B cell (primary cell): ENCODE data around the gene FRYL. TPM values are rescaled to one million over a fixed set of nuclear protein-coding genes. Genes with fewer than 3 reads are reported as not detected.

Experiments
- ATAC-seq: fragments of 200-7000 bp; cut with Tn5 transposase; one replicate; pipeline ENCODE4 v1.10.0; 2021; ENCODE audit warnings: low read depth, mild to moderate bottlenecking, moderate number of reproducible peaks, moderate library complexity
- CTCF ChIA-PET: fragments of 350-600 bp; sonication (Branson Sonifier 250); formaldehyde crosslinking; loops from one replicate; lab custom pipeline; 2021; ENCODE audit warnings: antibody characterized with exemption, inconsistent platforms; lab: Charles Lee
- POLR2A ChIA-PET: fragments of 350-600 bp; sonication (Branson Sonifier 250); formaldehyde crosslinking; loops from one replicate; lab custom pipeline; 2021; ENCODE audit warnings: antibody characterized with exemption; lab: Charles Lee
- DNase-seq: peaks from one replicate; pipeline ENCODE4 v3.0.0; 2013
- H2AFZ ChIP-seq: 2 replicates; pipeline ENCODE4 v1.6.1; 2012; ENCODE audit warnings: mild to moderate bottlenecking, low read depth, low read length; ENCODE audit not compliant: insufficient read depth, poor library complexity, severe bottlenecking
- H3K27ac ChIP-seq, 2 donors: 1 replicate in 1 of 2; 2 replicates in 1 of 2; pipeline ENCODE4 v1.5.1; 2012 to 2013; ENCODE audit warnings: low read length in 2 of 2, mild to moderate bottlenecking in 2 of 2, moderate library complexity in 1 of 2
- H3K27me3 ChIP-seq, 4 experiments: fragments of 200-600 bp in 1 of 4; sonication (generic) in 1 of 4; replicated peaks in 1 of 4; 1 replicate in 2 of 4; 2 replicates in 2 of 4; pipeline versions ENCODE4 v1.6.1 to v1.7.0; 2013 to 2016; ENCODE audit warnings: low read length in 3 of 4, mild to moderate bottlenecking in 2 of 4, mixed read lengths in 1 of 4, moderate library complexity in 1 of 4; ENCODE audit not compliant: insufficient read depth in 4 of 4, control insufficient read depth in 3 of 4; ENCODE audit errors: control extremely low read depth in 1 of 4
- H3K36me3 ChIP-seq, 2 experiments: replicated peaks in 1 of 2; 1 replicate in 1 of 2; 2 replicates in 1 of 2; pipeline versions ENCODE4 v1.6.1 to v1.7.1; 2013; ENCODE audit warnings: low read length in 1 of 2; ENCODE audit not compliant: insufficient read depth in 2 of 2, control insufficient read depth in 1 of 2; ENCODE audit errors: control extremely low read depth in 1 of 2, extremely low read depth in 1 of 2
- H3K4me1 ChIP-seq, 2 donors: fragments of 200-600 bp in 1 of 2; sonication (generic) in 1 of 2; 1 replicate in 1 of 2; 2 replicates in 1 of 2; pipeline versions ENCODE4 v1.5.1 to v1.6.1; 2013 to 2017; ENCODE audit warnings: low read length in 2 of 2; ENCODE audit not compliant: control insufficient read depth in 2 of 2, insufficient read depth in 2 of 2
- H3K4me2 ChIP-seq: replicated peaks from 2 replicates; pipeline ENCODE3; 2012; ENCODE audit warnings: mild to moderate bottlenecking, low read depth, low read length; ENCODE audit not compliant: poor library complexity, severe bottlenecking
- H3K4me3 ChIP-seq, 5 experiments: fragments of 200-600 bp in 1 of 5; sonication (generic) in 1 of 5; 1 replicate in 3 of 5; 2 replicates in 2 of 5; pipeline versions ENCODE4 v1.5.1 to v1.7.0; 2011 to 2016; ENCODE audit warnings: low read length in 4 of 5, mild to moderate bottlenecking in 4 of 5, low read depth in 2 of 5, control low read depth in 1 of 5, moderate library complexity in 1 of 5; ENCODE audit not compliant: insufficient read depth in 1 of 5; ENCODE audit errors: control extremely low read depth in 1 of 5, extremely low read depth in 1 of 5
- H3K79me2 ChIP-seq: fragments of 200-600 bp; sonication (generic); one replicate; pipeline ENCODE4 v1.6.0; 2016; ENCODE audit warnings: low read length; ENCODE audit not compliant: control insufficient read depth, insufficient read depth
- H3K9ac ChIP-seq: fragments of 200-600 bp; sonication (generic); 2 replicates; pipeline ENCODE4 v1.6.1; 2017; ENCODE audit warnings: mild to moderate bottlenecking, low read length, moderate library complexity
- H3K9me3 ChIP-seq, 3 donors: one replicate each; pipeline versions ENCODE4 v1.6.1 to v1.7.1; 2013; ENCODE audit warnings: low read length in 2 of 3; ENCODE audit not compliant: control insufficient read depth in 2 of 3, insufficient read depth in 1 of 3; ENCODE audit errors: control extremely low read depth in 1 of 3
- H4K20me1 ChIP-seq: 2 replicates; pipeline ENCODE4 v1.6.0; 2012; ENCODE audit warnings: mild to moderate bottlenecking, low read length; ENCODE audit not compliant: insufficient read depth, control insufficient read depth, poor library complexity, severe bottlenecking
- H3K27ac Mint-ChIP-seq: one replicate; pipeline ENCODE4 v1.8.0; 2021; ENCODE audit warnings: mixed read lengths
- H3K27me3 Mint-ChIP-seq: one replicate; pipeline ENCODE4 v1.8.0; 2021; ENCODE audit warnings: mixed read lengths
- H3K4me1 Mint-ChIP-seq: one replicate; pipeline ENCODE4 v1.8.0; 2021; ENCODE audit warnings: mixed read lengths
- H3K4me3 Mint-ChIP-seq: one replicate; pipeline ENCODE4 v1.8.0; 2021; ENCODE audit warnings: mixed read lengths
- H3K9me3 Mint-ChIP-seq: one replicate; pipeline ENCODE4 v1.8.0; 2022; ENCODE audit warnings: mixed read lengths; ENCODE audit not compliant: insufficient read depth
- EZH2 ChIP-seq: IDR thresholded peaks from 2 replicates; pipeline ENCODE4 v1.6.1; 2012; ENCODE audit warnings: borderline replicate concordance, low read depth, mild to moderate bottlenecking, moderate library complexity, low read length; ENCODE audit not compliant: insufficient read depth, poor library complexity, severe bottlenecking
- WGBS: methylation state at CpG from one replicate; pipeline ENCODE4 v1.1.5; 2013; ENCODE audit warnings: missing lambda C conversion rate; ENCODE audit not compliant: insufficient coverage; 5-methylcytosine and 5-hydroxymethylcytosine counted together
- intact Hi-C: fragments of 100-400 bp; cut with micrococcal nuclease; formaldehyde crosslinking; loops from one replicate; pipeline ENCODE4 v1.10.0; 2022
- polyA plus RNA-seq: library from polyadenylated mRNA; depleted of rRNA; stranded (reverse); fragments of >200 nt; gene quantifications from 2 replicates; pipeline ENCODE4 v1.2.3, GENCODE V29; 2012
- total RNA-seq, 2 donors: library from RNA; stranded (reverse); fragments of 120-200 nt in 1 of 2; gene quantifications; 1 replicate in 1 of 2; 2 replicates in 1 of 2; pipeline versions ENCODE4 v1.2.3 to v1.2.4, GENCODE V29; 2013 to 2022
- TF ChIP-seq, protein P1 (sequence below): fragments of 200-600 bp; IDR thresholded peaks from one replicate; pipeline ENCODE4 v1.8.0; 2022; ENCODE audit warnings: antibody characterized with exemption, mild to moderate bottlenecking

Gene FRYL
- total and polyA plus RNA-seq, 2 donors (not counting 1 experiment from before 2014, with no cell fraction given): 15.5 to 138 TPM

DNA sequence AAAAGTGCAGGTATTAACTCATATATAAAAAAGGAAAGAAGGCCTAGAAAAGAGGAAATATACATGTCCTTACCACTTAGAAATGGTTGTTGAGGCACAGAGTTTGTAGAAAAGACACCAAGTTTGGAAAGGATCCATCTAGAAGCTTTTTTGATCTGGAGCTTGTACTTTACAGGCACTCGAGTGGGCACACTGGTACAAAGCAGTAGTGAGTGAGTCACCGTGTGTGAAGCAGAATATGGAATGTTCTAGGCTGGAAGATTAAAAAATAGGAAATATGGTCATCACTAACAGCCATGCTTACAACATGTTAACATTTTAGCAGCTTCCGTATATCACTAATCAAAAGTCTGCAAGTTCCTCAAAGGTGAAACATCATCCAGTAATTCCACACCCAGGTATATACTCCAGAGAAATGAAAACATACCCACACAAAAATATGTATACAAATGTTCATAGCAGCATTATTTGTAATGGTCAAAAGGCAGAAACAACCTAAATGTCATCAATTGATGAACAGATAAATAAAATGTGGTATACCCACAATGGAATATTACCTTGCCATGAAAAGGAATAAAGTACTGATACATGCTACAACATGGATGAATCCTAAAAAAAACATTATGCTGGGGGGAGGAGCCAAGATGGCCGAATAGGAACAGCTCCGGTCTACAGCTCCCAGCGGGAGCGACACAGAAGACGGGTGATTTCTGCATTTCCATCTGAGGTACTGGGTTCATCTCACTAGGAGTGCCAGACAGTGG lies 69.5 kb downstream of the FRYL start:
- Histone ChIP-seq H3K27ac (peak overlapping the region in 1 of 2 donors; percentile 4), H4K20me1 (no peaks in the 10 kb centered on the region), H3K4me1 (no peaks in the 10 kb centered on the region), H3K79me2 (peaks cover 31% of the 10 kb centered on the region), H3K4me3 (no peak overlapping the region), H3K9ac (no peak overlapping the region), H3K9me3 (peaks cover 0 to 3% (median 0%) of the 10 kb centered on the region in 3 donors), H3K4me2 (no peak overlapping the region), H2AFZ (no peak overlapping the region), H3K36me3 (peaks cover 9 to 20% of the 10 kb centered on the region in 2 experiments), H3K27me3 (no peaks in the 10 kb centered on the region)
- DNase-seq: no peak
- no peak overlapping the region for H3K4me3 Mint-ChIP-seq
- no peaks in the 10 kb centered on the region for H3K27me3 Mint-ChIP-seq
- no peak for ATAC-seq
- no peak overlapping the region for H3K27ac Mint-ChIP-seq
- TF ChIP-seq, protein P1, sequence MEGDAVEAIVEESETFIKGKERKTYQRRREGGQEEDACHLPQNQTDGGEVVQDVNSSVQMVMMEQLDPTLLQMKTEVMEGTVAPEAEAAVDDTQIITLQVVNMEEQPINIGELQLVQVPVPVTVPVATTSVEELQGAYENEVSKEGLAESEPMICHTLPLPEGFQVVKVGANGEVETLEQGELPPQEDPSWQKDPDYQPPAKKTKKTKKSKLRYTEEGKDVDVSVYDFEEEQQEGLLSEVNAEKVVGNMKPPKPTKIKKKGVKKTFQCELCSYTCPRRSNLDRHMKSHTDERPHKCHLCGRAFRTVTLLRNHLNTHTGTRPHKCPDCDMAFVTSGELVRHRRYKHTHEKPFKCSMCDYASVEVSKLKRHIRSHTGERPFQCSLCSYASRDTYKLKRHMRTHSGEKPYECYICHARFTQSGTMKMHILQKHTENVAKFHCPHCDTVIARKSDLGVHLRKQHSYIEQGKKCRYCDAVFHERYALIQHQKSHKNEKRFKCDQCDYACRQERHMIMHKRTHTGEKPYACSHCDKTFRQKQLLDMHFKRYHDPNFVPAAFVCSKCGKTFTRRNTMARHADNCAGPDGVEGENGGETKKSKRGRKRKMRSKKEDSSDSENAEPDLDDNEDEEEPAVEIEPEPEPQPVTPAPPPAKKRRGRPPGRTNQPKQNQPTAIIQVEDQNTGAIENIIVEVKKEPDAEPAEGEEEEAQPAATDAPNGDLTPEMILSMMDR: no peak
- TF ChIP-seq EZH2: no peak
- intact Hi-C loops: no loop called here
- ChIA-PET POLR2A (no interaction called here), CTCF (no interaction called here)
- H3K4me1 Mint-ChIP-seq: peaks cover 6% of the 10 kb centered on the region
- 98% methylated on average over 6 of the region's 8 CpGs for WGBS
- no peaks in the 10 kb centered on the region for H3K9me3 Mint-ChIP-seq

GRCh38 chr4:48709901-48710300 lies 70.2 kb downstream of the FRYL start:
- intact Hi-C loops: no loop called here
- Histone ChIP-seq H3K9ac (no peak overlapping the region), H4K20me1 (no peaks in the 10 kb centered on the region), H3K4me2 (no peak overlapping the region), H2AFZ (no peak overlapping the region), H3K4me1 (no peaks in the 10 kb centered on the region), H3K27ac (peak overlapping the region in 1 of 2 donors; percentile 4), H3K79me2 (peaks cover 31% of the 10 kb centered on the region), H3K4me3 (no peak overlapping the region), H3K27me3 (no peaks in the 10 kb centered on the region), H3K9me3 (peaks cover 0 to 3% (median 0%) of the 10 kb centered on the region in 3 donors), H3K36me3 (peaks cover 9 to 20% of the 10 kb centered on the region in 2 experiments)
- DNase-seq: no peak
- Mint-ChIP-seq H3K27ac (no peak overlapping the region), H3K4me3 (no peak overlapping the region), H3K4me1 (peaks cover 6% of the 10 kb centered on the region), H3K9me3 (no peaks in the 10 kb centered on the region), H3K27me3 (no peaks in the 10 kb centered on the region)
- no peak for ATAC-seq
- ChIA-PET CTCF (no interaction called here), POLR2A (no interaction called here)
- TF ChIP-seq, protein P1: no peak
- TF ChIP-seq EZH2: no peak
- no CpG with 5 or more reads among the region's 1 CpG for WGBS
